Transverse colon (tissue), 4 donors: ENCODE results near the gene MBD1.

ENCODE experiments used
- CTCF ChIP-seq, 5 experiments: fragments of 200-600 bp in 3 of 5; fragments of 450-650 bp in 2 of 5; sonication (generic) in 3 of 5; IDR thresholded peaks; 1 replicate in 2 of 5; 2 replicates in 3 of 5; pipeline ENCODE4 v1.5.1; 2016 to 2017; ENCODE audit warnings: antibody characterized with exemption in 5 of 5, inconsistent platforms in 3 of 5, mild to moderate bottlenecking in 2 of 5, moderate library complexity in 1 of 5
- POLR2A ChIP-seq: fragments of 450-650 bp; IDR thresholded peaks from one replicate; pipeline ENCODE4 v1.6.1; 2016; ENCODE audit warnings: antibody characterized with exemption, mild to moderate bottlenecking, moderate library complexity
- POLR2AphosphoS5 ChIP-seq, 3 donors: sonication (generic); formaldehyde crosslinking; IDR thresholded peaks; one replicate each; pipeline ENCODE4 v1.6.1; 2016; ENCODE audit warnings: antibody characterized with exemption in 3 of 3

GRCh38 chr18:50287441-50288347 is 6.4 kb upstream of the MBD1 start, which contains the start of gene CXXC1:
- peak; percentile 48 to 87 (median 51) for TF ChIP-seq CTCF (IDR thresholded peaks at IDR 0.05)
- peak; percentile 71 to 82 (median 72) for TF ChIP-seq POLR2AphosphoS5 (IDR thresholded peaks at IDR 0.05)
- TF ChIP-seq POLR2A: peak; percentile 76
